NCI-H146 treated with DMSO at 0.1 percent for 48 hours (cell line): ENCODE data around the gene TPRX2.
"Not testable (repeated sequence)": the region's sequence is repeated elsewhere in the genome, so short reads cannot be mapped to it uniquely, and the experiment has no call there.

Experiments
- DNase-seq: peaks from one replicate; lab custom pipeline; 2025; ENCODE audit not compliant: unreplicated experiment; lab: John Stamatoyannopoulos, UW

Gene TPRX2, protein sequence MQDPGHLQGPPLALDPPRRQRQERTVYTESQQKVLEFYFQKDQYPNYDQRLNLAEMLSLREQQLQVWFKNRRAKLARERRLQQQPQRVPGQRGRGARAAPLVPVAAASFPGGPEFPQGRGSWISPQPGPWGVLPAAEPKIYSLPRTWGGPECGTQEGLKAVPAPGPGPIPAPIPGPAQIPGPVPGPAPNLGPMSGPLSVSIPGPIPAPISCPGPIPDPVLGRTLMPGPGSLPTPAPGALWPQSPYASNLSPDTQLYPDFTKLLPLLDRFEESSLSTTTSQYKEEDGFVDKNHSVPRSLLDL

DNA sequence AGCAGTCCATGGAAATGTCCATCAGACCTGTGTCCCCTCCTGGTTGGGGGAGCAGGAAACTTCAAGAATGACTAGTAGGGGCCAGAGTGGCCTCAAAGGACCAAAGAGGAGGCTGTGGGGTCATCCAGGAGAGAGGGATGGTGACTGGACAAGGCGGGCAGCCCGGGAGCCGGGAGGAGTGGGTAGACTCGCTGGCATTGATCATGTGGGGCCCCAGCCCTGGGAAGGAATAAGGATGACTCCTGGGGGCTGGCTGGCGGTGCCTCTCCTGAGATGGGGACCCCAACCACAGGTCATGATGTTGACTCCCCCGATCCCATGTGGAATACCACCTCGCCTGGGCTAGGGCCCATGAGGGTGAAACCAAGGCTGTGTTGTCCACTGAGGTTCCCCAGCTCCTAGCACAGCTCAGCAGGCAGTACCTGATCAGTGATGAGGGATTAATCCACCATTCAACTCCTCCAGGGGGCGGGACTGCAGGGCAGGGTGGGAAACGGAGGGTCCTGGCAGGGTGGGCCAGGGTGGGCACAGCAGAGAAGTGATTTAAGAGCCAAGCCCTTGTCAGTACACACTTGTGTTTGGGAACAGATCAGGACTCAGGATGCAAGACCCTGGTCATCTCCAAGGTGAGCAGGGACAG lies at the start of gene TPRX2:
TPRX2 (plus strand) TSS at position 590 of the 640 bp plus-strand sequence; CDS start at position 602, 12 bp downstream.
- DNase-seq: not testable (repeated sequence)

DNA sequence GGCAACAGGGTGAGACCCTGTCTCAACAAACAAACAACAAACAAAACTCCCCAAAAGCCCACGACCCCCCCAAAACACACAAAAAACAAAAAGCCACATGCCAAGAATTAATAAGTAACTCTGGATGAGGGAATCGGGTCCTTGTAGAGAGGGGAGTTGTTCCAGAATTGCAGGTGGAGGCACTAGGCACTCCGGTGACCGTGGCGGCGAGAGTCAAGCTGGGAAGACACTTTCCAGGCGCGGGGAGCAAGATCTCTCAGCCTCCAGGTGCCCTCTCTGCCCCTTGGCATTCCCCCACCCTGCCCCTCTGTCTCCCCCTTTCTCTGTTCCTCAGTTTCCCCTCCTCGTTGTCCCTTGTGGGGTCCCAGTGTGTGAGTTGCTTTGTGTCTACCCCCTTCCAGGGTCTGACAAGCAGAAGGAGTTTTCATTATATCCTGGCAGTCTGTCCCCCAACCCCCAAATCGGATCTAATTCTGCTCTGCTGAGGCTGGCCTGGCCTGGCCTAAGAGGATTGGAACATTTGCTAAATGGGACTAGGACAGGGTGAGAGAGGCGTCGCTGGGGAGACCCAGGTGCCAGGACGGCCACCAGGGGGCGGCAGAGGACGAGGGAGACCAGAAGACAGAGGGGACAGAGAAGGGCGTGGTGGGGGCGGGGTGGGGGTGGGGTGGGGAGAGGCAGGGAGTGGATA lies 45.6 kb upstream of the TPRX2 start:
- peak; percentile 60 for DNase-seq

DNA sequence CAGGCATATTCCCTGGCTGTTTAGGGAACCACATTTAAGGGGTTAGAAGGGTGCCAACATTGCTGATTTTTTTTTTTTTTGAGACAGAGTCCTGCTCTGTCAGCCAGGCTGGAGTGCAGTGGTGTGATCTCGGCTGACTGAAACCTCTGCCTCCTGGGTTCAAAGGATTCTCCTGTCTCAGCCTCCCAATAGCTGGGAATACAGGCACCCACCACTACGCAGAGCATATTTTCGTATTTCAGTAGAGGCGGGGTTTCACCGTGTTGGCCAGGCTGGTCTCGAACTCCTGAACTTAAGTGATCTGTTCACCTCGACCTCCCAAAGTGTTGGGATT lies 45.1 kb upstream of the TPRX2 start:
- DNase-seq: no peak

DNA sequence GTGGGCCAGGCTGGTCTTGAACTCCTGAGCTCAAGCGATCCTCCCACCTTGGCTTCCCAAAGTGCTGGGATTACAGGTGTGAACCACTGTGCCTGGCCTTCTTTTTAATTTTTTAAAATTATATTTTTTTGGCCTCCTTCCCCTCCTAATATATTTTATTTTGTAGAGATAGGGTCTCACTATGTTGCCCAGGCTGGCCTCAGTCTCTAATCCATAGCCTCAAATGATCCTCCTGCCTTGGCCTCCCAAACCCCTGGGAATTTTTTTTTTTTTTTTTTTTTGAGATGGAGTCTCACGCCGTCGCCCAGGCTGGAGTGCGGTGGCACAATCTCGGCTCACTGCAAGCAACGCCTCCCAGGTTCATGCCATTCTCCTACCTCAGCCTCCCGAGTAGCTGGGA lies 42.8 kb upstream of the TPRX2 start:
- DNase-seq: not testable (repeated sequence)

DNA sequence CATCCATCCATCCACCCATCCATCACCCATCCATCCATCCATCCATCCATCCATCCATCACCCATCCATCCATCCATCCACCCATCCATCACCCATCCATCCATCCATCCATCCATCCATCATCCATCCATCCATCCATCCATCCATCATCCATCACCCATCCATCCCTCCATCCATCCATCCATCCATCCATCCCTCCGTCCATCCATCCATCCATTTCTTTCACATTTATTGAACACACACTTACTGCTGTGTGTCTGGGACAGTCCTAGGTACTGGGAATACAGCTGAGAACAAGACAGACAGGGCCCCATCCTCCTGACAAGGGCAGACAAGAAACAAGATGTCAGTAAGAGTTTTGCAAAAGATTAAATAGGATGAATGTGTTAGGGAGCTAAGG lies 40.8 kb upstream of the TPRX2 start:
- not testable (repeated sequence) for DNase-seq

DNA sequence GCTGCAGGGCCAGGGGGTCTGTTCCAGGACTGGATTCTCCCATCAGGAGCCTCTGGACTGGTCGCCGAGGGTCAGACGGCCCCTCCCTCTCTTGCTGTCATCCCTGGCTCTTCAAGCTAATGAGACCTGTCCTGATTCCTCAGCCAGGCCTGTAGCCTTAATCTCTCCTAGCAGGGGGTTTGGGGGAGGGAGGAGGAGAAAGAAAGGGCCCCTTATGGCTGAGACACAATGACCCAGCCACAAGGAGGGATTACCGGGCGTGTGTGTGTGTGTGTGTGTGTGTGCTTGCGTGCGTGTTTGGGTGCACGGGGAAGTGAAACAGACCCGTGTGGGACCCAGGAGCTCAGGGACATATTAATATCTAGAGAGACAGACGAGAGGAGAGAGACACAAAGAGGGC lies 39.2 kb upstream of the TPRX2 start:
- DNase-seq: no peak

- no peak for DNase-seq
These were observed 38.6 kb upstream of the TPRX2 start for GRCh38 chr19:47820410-47820809.

- no peak for DNase-seq
These were observed 37.5 kb upstream of the TPRX2 start, which contains the start of gene CRX for GRCh38 chr19:47821460-47822020. CRX (plus strand) TSS chr19:47821937; CDS start chr19:47834444, 12,507 bp downstream.

- DNase-seq: no peak
These were observed 34.6 kb upstream of the TPRX2 start for GRCh38 chr19:47824396-47824795.

DNA sequence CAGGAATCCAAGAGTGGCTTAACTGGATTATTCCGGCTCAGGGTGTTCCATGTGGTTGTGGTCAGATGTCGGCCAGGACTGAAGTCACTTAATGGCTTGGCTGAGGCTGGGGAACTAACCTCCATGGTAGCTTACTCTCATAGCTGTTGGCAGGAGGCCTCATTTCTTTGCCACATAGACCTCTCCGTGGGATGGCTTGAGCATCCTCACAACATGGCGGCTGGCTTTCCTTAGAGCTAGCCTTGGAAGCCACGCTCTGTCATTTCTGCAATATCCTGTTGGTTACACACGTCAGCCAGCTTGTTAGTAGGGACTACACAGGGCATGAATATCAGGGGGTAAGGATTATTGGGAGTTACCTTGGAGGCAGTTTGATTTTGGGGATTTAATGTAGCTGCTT lies 32.2 kb upstream of the TPRX2 start:
- no peak for DNase-seq

- DNase-seq: no peak
These were observed 26.3 kb upstream of the TPRX2 start for GRCh38 chr19:47832723-47833122.

- DNase-seq: no peak
These were observed 23.0 kb upstream of the TPRX2 start for GRCh38 chr19:47836038-47836437.

DNA sequence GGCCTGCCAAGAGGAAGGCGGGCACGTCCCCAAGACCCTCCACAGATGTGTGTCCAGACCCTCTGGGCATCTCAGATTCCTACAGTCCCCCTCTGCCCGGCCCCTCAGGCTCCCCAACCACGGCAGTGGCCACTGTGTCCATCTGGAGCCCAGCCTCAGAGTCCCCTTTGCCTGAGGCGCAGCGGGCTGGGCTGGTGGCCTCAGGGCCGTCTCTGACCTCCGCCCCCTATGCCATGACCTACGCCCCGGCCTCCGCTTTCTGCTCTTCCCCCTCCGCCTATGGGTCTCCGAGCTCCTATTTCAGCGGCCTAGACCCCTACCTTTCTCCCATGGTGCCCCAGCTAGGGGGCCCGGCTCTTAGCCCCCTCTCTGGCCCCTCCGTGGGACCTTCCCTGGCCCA lies 19.6 kb upstream of the TPRX2 start:
- no peak for DNase-seq

DNA sequence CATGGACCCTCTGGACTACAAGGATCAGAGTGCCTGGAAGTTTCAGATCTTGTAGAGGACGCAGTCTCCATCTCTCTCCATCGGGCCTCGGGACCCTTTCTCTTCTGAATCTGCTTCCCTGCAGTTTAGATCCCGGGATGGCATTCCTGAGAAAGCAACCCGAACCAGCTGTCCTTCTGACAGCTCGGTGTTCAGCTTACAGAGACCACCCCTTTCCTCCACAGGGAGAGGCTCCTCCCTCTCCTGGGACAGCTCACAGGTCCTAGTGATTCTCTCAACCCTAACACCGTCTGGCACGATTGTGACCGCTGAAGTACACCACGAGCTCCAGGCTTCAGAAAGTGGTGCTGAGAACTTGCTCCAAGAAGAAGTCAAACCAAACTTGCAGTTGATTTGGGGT lies 19.1 kb upstream of the TPRX2 start:
- DNase-seq: no peak

GRCh38 chr19:47842941-47843340 lies 16.1 kb upstream of the TPRX2 start:
- no peak for DNase-seq

- DNase-seq: no peak
These were observed 10.6 kb upstream of the TPRX2 start for GRCh38 chr19:47848425-47848822.

- no peak for DNase-seq
These were observed 10.1 kb upstream of the TPRX2 start for GRCh38 chr19:47848823-47849473.

DNA sequence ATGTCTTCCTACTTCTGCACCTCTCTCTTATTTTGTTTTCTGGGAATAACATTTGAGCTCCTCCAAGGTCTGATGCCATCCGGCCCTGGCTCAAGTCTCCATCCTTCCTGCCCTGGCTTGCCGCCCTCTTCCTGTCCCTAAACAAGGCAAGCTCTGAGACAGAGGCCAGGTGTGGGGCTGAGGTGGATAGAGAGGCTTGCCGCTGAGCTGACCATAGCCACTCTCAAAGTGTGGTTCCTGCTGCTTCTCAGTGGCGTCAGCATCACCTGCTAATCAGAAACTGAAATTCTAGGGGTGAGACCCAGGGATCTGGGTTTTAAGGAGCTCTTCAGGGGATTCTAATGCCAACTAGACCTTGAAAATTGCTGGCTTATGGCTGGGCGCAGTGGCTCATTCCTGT lies 6.0 kb upstream of the TPRX2 start:
- DNase-seq: no peak

GRCh38 chr19:47854459-47854858 lies 4.6 kb upstream of the TPRX2 start:
- DNase-seq: no peak

DNA sequence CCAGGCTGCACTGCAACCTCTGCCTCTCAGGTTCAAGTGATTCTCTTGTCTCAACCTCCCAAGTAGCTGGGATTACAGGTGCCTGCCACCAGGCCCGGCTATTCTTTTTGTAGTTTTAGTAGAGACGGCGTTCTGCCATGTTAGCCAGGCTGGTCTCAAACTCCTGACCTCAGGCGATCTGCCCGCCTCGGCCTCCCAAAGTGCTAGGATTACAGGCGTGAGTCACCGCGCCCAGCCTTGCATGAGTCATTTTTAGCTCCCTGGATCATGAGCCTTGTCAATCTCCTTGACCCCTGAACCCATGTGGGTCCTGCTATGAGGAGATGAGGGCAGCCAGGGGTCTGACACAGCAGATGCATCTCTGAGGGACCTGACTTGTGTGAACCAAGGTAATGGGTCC lies 804 bp upstream of the TPRX2 start:
- not testable (repeated sequence) for DNase-seq

DNA sequence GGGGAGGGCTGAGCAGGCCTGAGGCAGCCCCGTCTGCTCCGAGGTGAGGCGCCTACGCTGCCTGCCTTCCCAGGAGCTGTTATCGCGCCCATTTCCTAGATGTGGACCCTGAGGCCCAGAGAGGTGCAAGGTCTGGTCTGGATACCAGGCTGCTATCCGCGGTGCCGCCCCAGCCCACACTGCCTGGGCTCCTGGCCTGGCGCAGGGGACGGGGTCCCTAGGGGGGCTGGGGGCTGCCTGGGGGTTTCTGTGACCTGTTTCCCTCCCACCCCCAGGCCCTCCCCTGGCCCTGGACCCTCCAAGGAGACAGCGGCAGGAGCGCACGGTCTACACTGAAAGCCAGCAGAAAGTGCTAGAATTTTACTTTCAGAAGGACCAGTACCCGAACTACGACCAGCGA lies 803 bp downstream of the TPRX2 start:
- DNase-seq: not testable (repeated sequence)
